Endodermal cell (in vitro differentiated cells): ENCODE measurements around the gene CAVIN2. TPM values are rescaled to one million over a fixed set of nuclear protein-coding genes. Genes with fewer than 3 reads are reported as not detected.

ENCODE experiments used
- DNase-seq: peaks from one replicate; pipeline ENCODE4 v3.0.0-alpha.2; 2017
- H3K27ac ChIP-seq: 2 replicates; pipeline ENCODE4 v1.5.1; 2013; ENCODE audit warnings: mild to moderate bottlenecking, low read depth, low read length, moderate library complexity
- H3K27me3 ChIP-seq: 2 replicates; pipeline ENCODE4 v1.6.1; 2013; ENCODE audit warnings: mild to moderate bottlenecking, low read length, moderate library complexity; ENCODE audit not compliant: insufficient read depth, control insufficient read depth, poor library complexity, severe bottlenecking
- H3K36me3 ChIP-seq: 2 replicates; pipeline ENCODE4 v1.7.0; 2013; ENCODE audit warnings: mild to moderate bottlenecking, low read length, moderate library complexity; ENCODE audit not compliant: control insufficient read depth, insufficient read depth
- H3K4me1 ChIP-seq: one replicate; pipeline ENCODE4 v1.7.0; 2013; ENCODE audit warnings: low read length; ENCODE audit not compliant: control insufficient read depth, insufficient read depth
- H3K4me3 ChIP-seq: 2 replicates; pipeline ENCODE4 v1.5.1; 2013; ENCODE audit warnings: mild to moderate bottlenecking, low read length, moderate library complexity
- H3K9ac ChIP-seq: 2 replicates; pipeline ENCODE4 v1.6.1; 2013; ENCODE audit warnings: mild to moderate bottlenecking, low read length, moderate library complexity; ENCODE audit not compliant: poor library complexity, severe bottlenecking; ENCODE audit errors: extremely low read depth
- H3K9me3 ChIP-seq: 2 replicates; pipeline ENCODE4 v1.6.1; 2013; ENCODE audit warnings: mild to moderate bottlenecking, low read length, moderate library complexity; ENCODE audit not compliant: control insufficient read depth
- H3K27ac Mint-ChIP-seq: 2 replicates; pipeline ENCODE4 v1.8.0; 2020; ENCODE audit warnings: mixed read lengths
- H3K27me3 Mint-ChIP-seq: 2 replicates; pipeline ENCODE4 v1.8.0; 2021; ENCODE audit warnings: mild to moderate bottlenecking, mixed read lengths; ENCODE audit not compliant: insufficient read depth
- H3K36me3 Mint-ChIP-seq: 2 replicates; pipeline ENCODE4 v1.8.0; 2020; ENCODE audit warnings: low read depth, mixed read lengths
- H3K4me1 Mint-ChIP-seq: 2 replicates; pipeline ENCODE4 v1.8.0; 2020; ENCODE audit warnings: mixed read lengths
- H3K4me3 Mint-ChIP-seq: 2 replicates; pipeline ENCODE4 v1.8.0; 2020; ENCODE audit warnings: mild to moderate bottlenecking, moderate library complexity, mixed read lengths
- H3K9me3 Mint-ChIP-seq: 2 replicates; pipeline ENCODE4 v1.8.0; 2020; ENCODE audit warnings: mild to moderate bottlenecking, mixed read lengths
- CTCF ChIP-seq: fragments of 200-600 bp; sonication (generic); conservative IDR thresholded peaks from 2 replicates; pipeline ENCODE4 v1.5.0; 2021; ENCODE audit warnings: antibody characterized with exemption, mild to moderate bottlenecking
- WGBS, 2 experiments: methylation state at CpG; one replicate each; pipeline versions ENCODE4 v1.1.5 to v1.1.7; 2013; ENCODE audit warnings: missing lambda C conversion rate in 2 of 2, mixed read lengths in 1 of 2; ENCODE audit not compliant: insufficient coverage in 1 of 2, insufficient read length in 1 of 2; 5-methylcytosine and 5-hydroxymethylcytosine counted together
- total RNA-seq, 2 donors: library from RNA; stranded (reverse); fragmentation: NEBNext Ultra II Directional in 1 of 2; extraction: Animal tissue kit (Norgen Biotek cat#: 25700) in 1 of 2; gene quantifications; 2 replicates in 1 of 2; 3 replicates in 1 of 2; pipeline ENCODE4 v1.2.1, GENCODE V29; 2021

CAVIN2 gene
- total RNA-seq, 2 donors from 2014 or later = not detected

GRCh38 chr2:191866675-191867506 is 20.0 kb upstream of the CAVIN2 start:
- peaks cover 4% of the 10 kb centered on the region for H3K4me1 Mint-ChIP-seq
- no peaks in the 10 kb centered on the region for H3K9me3 ChIP-seq
- H3K27me3 Mint-ChIP-seq = no peaks in the 10 kb centered on the region
- no peak overlapping the region for H3K4me3 Mint-ChIP-seq
- no peaks in the 10 kb centered on the region for H3K9me3 Mint-ChIP-seq
- peak overlapping the region; percentile 7 for H3K27ac ChIP-seq
- H3K4me1 ChIP-seq = peaks cover 3% of the 10 kb centered on the region
- no peak overlapping the region for H3K4me3 ChIP-seq
- H3K27ac Mint-ChIP-seq = no peak overlapping the region
- no peaks in the 10 kb centered on the region for H3K27me3 ChIP-seq
- H3K9ac ChIP-seq = no peak overlapping the region
- DNase-seq = no peak
- WGBS, 2 experiments = 85 to 96% methylated on average over 6 to 7 of the region's 7 CpGs
- H3K36me3 ChIP-seq = no peaks in the 10 kb centered on the region
- TF ChIP-seq CTCF = no peak
- no peaks in the 10 kb centered on the region for H3K36me3 Mint-ChIP-seq

- DNase-seq = peak; percentile 57
- Histone ChIP-seq H3K4me3 (no peak overlapping the region), H3K9ac (no peak overlapping the region), H3K36me3 (no peaks in the 10 kb centered on the region), H3K9me3 (no peaks in the 10 kb centered on the region), H3K4me1 (peaks cover 3% of the 10 kb centered on the region), H3K27me3 (no peaks in the 10 kb centered on the region), H3K27ac (no peak overlapping the region)
- peak; percentile 43 for TF ChIP-seq CTCF
- Mint-ChIP-seq H3K9me3 (no peaks in the 10 kb centered on the region), H3K36me3 (no peaks in the 10 kb centered on the region), H3K4me3 (no peak overlapping the region), H3K4me1 (peaks cover 4% of the 10 kb centered on the region), H3K27ac (no peak overlapping the region), H3K27me3 (no peaks in the 10 kb centered on the region)
- 86 to 88% methylated on average over 5 of the region's 5 CpGs for WGBS, 2 experiments
These were observed 19.3 kb upstream of the CAVIN2 start for GRCh38 chr2:191866195-191866594.

GRCh38 chr2:191864628-191865374 is 17.9 kb upstream of the CAVIN2 start:
- Mint-ChIP-seq H3K27ac (no peak overlapping the region), H3K27me3 (no peaks in the 10 kb centered on the region), H3K36me3 (no peaks in the 10 kb centered on the region), H3K4me1 (peaks cover 4% of the 10 kb centered on the region), H3K4me3 (no peak overlapping the region), H3K9me3 (peaks cover 5% of the 10 kb centered on the region)
- DNase-seq = no peak
- Histone ChIP-seq H3K4me3 (no peak overlapping the region), H3K36me3 (no peaks in the 10 kb centered on the region), H3K27ac (no peak overlapping the region), H3K9ac (no peak overlapping the region), H3K9me3 (no peaks in the 10 kb centered on the region), H3K27me3 (no peaks in the 10 kb centered on the region), H3K4me1 (peaks cover 3% of the 10 kb centered on the region)
- 90 to 100% methylated on average over 2 to 7 of the region's 7 CpGs for WGBS, 2 experiments
- TF ChIP-seq CTCF = no peak
